ENCODE results near the gene ERC2.

GRCh38 chr3:55543181-55543614, 925.1 kb downstream of the ERC2 start:
- TF ChIP-seq CTCF (IDR thresholded peaks at IDR 0.05; ENCODE audit: low read depth, low read length) (no peak), MYC (IDR thresholded peaks at IDR 0.05; ENCODE audit: low read depth, low read length) (no peak)

All from NB4 (cell line).